SK-N-SH (cell line): ENCODE results near the gene GPT2. TPM values are rescaled to one million over a fixed set of nuclear protein-coding genes. Genes with fewer than 3 reads are reported as not detected.

ENCODE experiments used
- CTCF ChIA-PET: fragments of 300-600, 350-600 bp; formaldehyde crosslinking; extraction: SDS; loops from one replicate; lab custom pipeline; 2021; lab: Yijun Ruan, JAX
- POLR2A ChIA-PET: fragments of 350-600 bp; sonication (Branson Sonifier 250); formaldehyde crosslinking; extraction: SDS; loops from one replicate; lab custom pipeline; 2020; ENCODE audit warnings: antibody characterized with exemption, inconsistent platforms; lab: Yijun Ruan, JAX
- DNase-seq: peaks from one replicate; pipeline ENCODE4 v3.0.0; 2012
- H2AFZ ChIP-seq: fragments of 200-600 bp; sonication (generic); 2 replicates; pipeline ENCODE4 v1.8.1; 2016; ENCODE audit warnings: antibody characterized with exemption, mild to moderate bottlenecking, low read depth
- H3F3A ChIP-seq: fragments of 200-600 bp; sonication (generic); replicated peaks from 2 replicates; pipeline ENCODE3; 2016; ENCODE audit warnings: antibody characterized with exemption, mild to moderate bottlenecking; ENCODE audit not compliant: insufficient read depth
- H3K27ac ChIP-seq, 2 experiments: fragments of 200-500 bp in 1 of 2; fragments of 200-600 bp in 1 of 2; sonication (Bioruptor generic) in 1 of 2; sonication (generic), shearing (Covaris generic) in 1 of 2; 2 replicates each; pipeline versions ENCODE4 v1.5.1 to v1.6.1; 2014 to 2016; ENCODE audit warnings: low read depth in 2 of 2, inconsistent platforms in 1 of 2, low read length in 1 of 2, mild to moderate bottlenecking in 1 of 2, mixed read lengths in 1 of 2
- H3K27me3 ChIP-seq: fragments of 200-600 bp; sonication (generic), shearing (Covaris generic); 2 replicates; pipeline ENCODE4 v1.6.1; 2016; ENCODE audit warnings: mixed run types; ENCODE audit not compliant: insufficient read depth
- H3K36me3 ChIP-seq, 2 experiments: fragments of 200-500 bp in 1 of 2; fragments of 200-600 bp in 1 of 2; sonication (Bioruptor generic) in 1 of 2; sonication (generic) in 1 of 2; replicated peaks in 1 of 2; 2 replicates each; pipeline versions ENCODE3 to v1.5.1; 2014 to 2016; ENCODE audit warnings: low read length in 1 of 2, mild to moderate bottlenecking in 1 of 2; ENCODE audit not compliant: insufficient read depth in 2 of 2, control insufficient read depth in 1 of 2
- H3K4me1 ChIP-seq, 2 experiments: fragments of 200-500 bp in 1 of 2; fragments of 200-600 bp in 1 of 2; sonication (Bioruptor generic) in 1 of 2; sonication (generic), shearing (Covaris generic) in 1 of 2; 2 replicates each; pipeline versions ENCODE4 v1.5.1 to v1.6.1; 2014 to 2016; ENCODE audit warnings: low read depth in 1 of 2, low read length in 1 of 2, mixed run types in 1 of 2; ENCODE audit not compliant: insufficient read depth in 2 of 2, control insufficient read depth in 1 of 2
- H3K4me2 ChIP-seq: fragments of 200-600 bp; sonication (generic), shearing (Covaris generic); 2 replicates; pipeline ENCODE4 v1.6.1; 2017; ENCODE audit warnings: mixed run types
- H3K4me3 ChIP-seq, 2 experiments: fragments of 200-500 bp in 1 of 2; fragments of 200-600 bp in 1 of 2; sonication (Bioruptor generic) in 1 of 2; sonication (generic), shearing (Covaris generic) in 1 of 2; 2 replicates each; pipeline versions ENCODE4 v1.5.1 to v1.8.1; 2014 to 2016; ENCODE audit warnings: low read depth in 2 of 2, inconsistent platforms in 1 of 2, low read length in 1 of 2, mild to moderate bottlenecking in 1 of 2, mixed read lengths in 1 of 2, moderate library complexity in 1 of 2
- H3K79me2 ChIP-seq: fragments of 200-600 bp; sonication (generic); 2 replicates; pipeline ENCODE4 v1.8.1; 2017; ENCODE audit warnings: mild to moderate bottlenecking; ENCODE audit not compliant: insufficient read depth
- H3K9ac ChIP-seq: fragments of 200-600 bp; sonication (generic); 2 replicates; pipeline ENCODE4 v1.6.1; 2017; ENCODE audit warnings: mixed run types
- H3K9me2 ChIP-seq: fragments of 200-600 bp; sonication (generic); 2 replicates; pipeline ENCODE4 v1.6.1; 2017; ENCODE audit warnings: mixed run types
- H3K9me3 ChIP-seq: fragments of 200-600 bp; sonication (generic); 2 replicates; pipeline ENCODE4 v1.6.1; 2017; ENCODE audit warnings: mixed run types, mild to moderate bottlenecking, moderate library complexity
- H4K20me1 ChIP-seq: fragments of 200-600 bp; sonication (generic); 2 replicates; pipeline ENCODE4 v1.6.1; 2017; ENCODE audit warnings: mild to moderate bottlenecking, mixed run types; ENCODE audit not compliant: insufficient read depth
- CTCF ChIP-seq: fragments of 200-600 bp; sonication (generic); IDR thresholded peaks from 2 replicates; pipeline ENCODE4 v1.6.1; 2017; ENCODE audit warnings: antibody characterized with exemption, mild to moderate bottlenecking, moderate library complexity
- EP300 ChIP-seq, 2 experiments: IDR thresholded peaks; 2 replicates each; pipeline versions ENCODE4 v1.4.0 to v1.6.1; 2012; ENCODE audit warnings: borderline replicate concordance in 1 of 2, low read depth in 1 of 2, low read length in 1 of 2
- FOSL2 ChIP-seq: IDR thresholded peaks from 2 replicates; pipeline ENCODE4 v1.4.0; 2012; ENCODE audit warnings: low read depth, mild to moderate bottlenecking, moderate library complexity, borderline replicate concordance
- FOXJ3 ChIP-seq: sonication (generic); formaldehyde crosslinking; IDR thresholded peaks from 2 replicates; pipeline ENCODE4 v1.5.1; 2020; ENCODE audit warnings: mild to moderate bottlenecking, missing genetic modification reagents
- FOXM1 ChIP-seq: IDR thresholded peaks from 2 replicates; pipeline ENCODE4 v1.4.0; 2012; ENCODE audit warnings: low read depth, mild to moderate bottlenecking
- GABPA ChIP-seq: IDR thresholded peaks from 2 replicates; pipeline ENCODE4 v1.4.0; 2012; ENCODE audit warnings: low read depth, mild to moderate bottlenecking
- GATA2 ChIP-seq: sonication (generic); formaldehyde crosslinking; IDR thresholded peaks from 2 replicates; pipeline ENCODE4 v1.5.0; 2020; ENCODE audit warnings: mild to moderate bottlenecking, missing genetic modification reagents
- IRF3 ChIP-seq: fragments of 150-350 bp; IDR thresholded peaks from 2 replicates; pipeline ENCODE4 v1.6.1; 2016; ENCODE audit warnings: mild to moderate bottlenecking, low read depth, low read length
- JUND ChIP-seq: IDR thresholded peaks from 2 replicates; pipeline ENCODE4 v1.4.0; 2012
- MAX ChIP-seq: IDR thresholded peaks from 2 replicates; pipeline ENCODE4 v1.4.0; 2012; ENCODE audit warnings: low read depth
- MXI1 ChIP-seq: IDR thresholded peaks from 2 replicates; pipeline ENCODE4 v1.6.1; 2012; ENCODE audit warnings: mild to moderate bottlenecking, low read depth, low read length, improper control_type of control experiment
- RAD21 ChIP-seq: IDR thresholded peaks from 2 replicates; pipeline ENCODE4 v1.6.1; 2012; ENCODE audit warnings: mild to moderate bottlenecking, low read length
- RFX5 ChIP-seq: IDR thresholded peaks from 2 replicates; pipeline ENCODE4 v1.6.1; 2012; ENCODE audit warnings: mild to moderate bottlenecking, improper control_type of control experiment, low read length
- RXRA ChIP-seq: IDR thresholded peaks from 2 replicates; pipeline ENCODE4 v1.4.0; 2012; ENCODE audit warnings: low read depth, mild to moderate bottlenecking, borderline replicate concordance
- SMC3 ChIP-seq: IDR thresholded peaks from 2 replicates; pipeline ENCODE4 v1.6.1; 2012; ENCODE audit warnings: low read depth, low read length, improper control_type of control experiment
- TAF1 ChIP-seq: IDR thresholded peaks from 2 replicates; pipeline ENCODE4 v1.6.1; 2012; ENCODE audit warnings: low read depth, mild to moderate bottlenecking, low read length, moderate library complexity, borderline replicate concordance
- TCF12 ChIP-seq: IDR thresholded peaks from 2 replicates; pipeline ENCODE4 v1.4.0; 2012
- TEAD4 ChIP-seq: IDR thresholded peaks from 2 replicates; pipeline ENCODE4 v1.4.0; 2012; ENCODE audit warnings: mild to moderate bottlenecking, borderline replicate concordance; ENCODE audit not compliant: insufficient read depth
- YY1 ChIP-seq: IDR thresholded peaks from 2 replicates; pipeline ENCODE4 v1.4.0; 2012; ENCODE audit warnings: low read depth, mild to moderate bottlenecking
- WGBS: methylation state at CpG from one replicate; pipeline ENCODE4 v1.1.6; 2017; ENCODE audit warnings: low lambda C conversion rate; 5-methylcytosine and 5-hydroxymethylcytosine counted together
- polyA plus RNA-seq, 3 experiments: library from polyadenylated mRNA; depleted of rRNA; stranded (reverse); fragments of >200 nt; gene quantifications; 2 replicates each; pipeline ENCODE4 v1.2.3, GENCODE V29; 2012

Gene GPT2
- polyA plus RNA-seq, 1 of the 3 experiments (the other 2 are of a cell fraction): 19.9 TPM

- Histone ChIP-seq H2AFZ (no peak overlapping the region), H3K27me3 (no peaks in the 10 kb centered on the region), H3F3A (no peaks in the 10 kb centered on the region), H3K9me3 (no peaks in the 10 kb centered on the region), H3K9me2 (no peaks in the 10 kb centered on the region), H3K4me3 (no peak overlapping the region; a peak in 1 of 4 replicates), H3K4me1 (peaks cover 0 to 2% of the 10 kb centered on the region in 2 experiments; a peak in 1 of 4 replicates), H3K79me2 (no peaks in the 10 kb centered on the region), H3K27ac (no peak overlapping the region), H3K9ac (no peak overlapping the region), H4K20me1 (no peaks in the 10 kb centered on the region), H3K36me3 (no peaks in the 10 kb centered on the region), H3K4me2 (no peak overlapping the region)
- CTCF ChIA-PET: interaction anchor here (0.6 to 5.1 kb wide), 44 partner anchors 9 to 1780 kb away, joined by 3 to 231 read pairs (median 5); partner anchors contain the start of genes ABCC12 and GPT2
- POLR2A ChIA-PET: interaction anchor here (0.5 to 1.3 kb wide), 3 partner anchors 55 to 144 kb away, joined by 4 to 5 read pairs (median 4); no protein-coding TSS in a partner anchor
- 2% methylated on average over 5 of the region's 5 CpGs for WGBS
- peak; percentile 86 for TF ChIP-seq SMC3
- no peak for TF ChIP-seq GATA2 (CRISPR knock-in tag)
- TF ChIP-seq RAD21: peak; percentile 99
- TF ChIP-seq TAF1: no peak
- no peak for TF ChIP-seq RFX5
- TF ChIP-seq MXI1: 0 out of 2 replicates have a peak, but pooled peaks have one; percentile 20
- no peak for TF ChIP-seq FOSL2
- TF ChIP-seq MAX: no peak
- no peak for TF ChIP-seq TEAD4
- TF ChIP-seq GABPA: no peak
- TF ChIP-seq FOXM1: no peak
- TF ChIP-seq FOXJ3: no peak
- no peak for TF ChIP-seq RXRA
- no peak for TF ChIP-seq IRF3
- no peak for TF ChIP-seq TCF12
- TF ChIP-seq CTCF: peak; percentile 86
- TF ChIP-seq YY1: no peak
- TF ChIP-seq JUND: no peak
- no peak for TF ChIP-seq EP300 (IDR thresholded peaks at IDR 0.05; ENCODE audit: borderline replicate concordance in 1 of 2, low read depth in 1 of 2, low read length in 1 of 2)
- peak; percentile 83 for DNase-seq
Measured at GRCh38 chr16:46853713-46854443, 30.3 kb upstream of the GPT2 start.
